Epithelial cell of esophagus (primary cell): ENCODE results near the gene CPS1.

Experiments used
- DNase-seq: peaks from one replicate; pipeline ENCODE4 v3.0.0; 2010; ENCODE audit warnings: low read depth
- H3K4me3 ChIP-seq: 2 replicates; pipeline ENCODE4 v1.5.1; 2011; ENCODE audit warnings: mild to moderate bottlenecking, low read length, control low read depth
- TF ChIP-seq, protein P1 (sequence below): IDR thresholded peaks from 2 replicates; pipeline ENCODE4 v1.5.1; 2011; ENCODE audit warnings: low read depth, mild to moderate bottlenecking, low read length, control low read depth, inconsistent platforms; ENCODE audit not compliant: insufficient read depth; ENCODE audit errors: missing control alignments

Gene CPS1

DNA sequence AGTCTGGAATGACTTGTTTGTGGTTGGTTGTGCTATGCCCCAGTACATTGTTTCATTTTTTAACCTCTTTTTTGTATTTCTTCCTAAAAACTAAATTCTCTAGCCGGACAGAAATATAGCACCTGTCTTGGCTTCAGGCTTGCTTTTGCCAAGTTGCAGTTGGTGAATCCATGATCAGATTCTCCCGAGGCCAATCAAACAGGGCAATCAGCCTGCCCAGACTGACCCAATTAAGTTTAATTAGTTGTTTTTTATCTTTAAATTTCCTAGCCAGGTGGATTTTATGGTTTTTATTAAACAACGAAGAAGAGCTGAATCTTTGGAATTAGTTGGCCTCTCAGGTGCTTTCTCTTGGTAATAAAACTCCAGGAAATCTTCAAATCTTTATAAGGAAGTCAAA lies 162.1 kb downstream of the CPS1 start:
- TF ChIP-seq, protein P1, sequence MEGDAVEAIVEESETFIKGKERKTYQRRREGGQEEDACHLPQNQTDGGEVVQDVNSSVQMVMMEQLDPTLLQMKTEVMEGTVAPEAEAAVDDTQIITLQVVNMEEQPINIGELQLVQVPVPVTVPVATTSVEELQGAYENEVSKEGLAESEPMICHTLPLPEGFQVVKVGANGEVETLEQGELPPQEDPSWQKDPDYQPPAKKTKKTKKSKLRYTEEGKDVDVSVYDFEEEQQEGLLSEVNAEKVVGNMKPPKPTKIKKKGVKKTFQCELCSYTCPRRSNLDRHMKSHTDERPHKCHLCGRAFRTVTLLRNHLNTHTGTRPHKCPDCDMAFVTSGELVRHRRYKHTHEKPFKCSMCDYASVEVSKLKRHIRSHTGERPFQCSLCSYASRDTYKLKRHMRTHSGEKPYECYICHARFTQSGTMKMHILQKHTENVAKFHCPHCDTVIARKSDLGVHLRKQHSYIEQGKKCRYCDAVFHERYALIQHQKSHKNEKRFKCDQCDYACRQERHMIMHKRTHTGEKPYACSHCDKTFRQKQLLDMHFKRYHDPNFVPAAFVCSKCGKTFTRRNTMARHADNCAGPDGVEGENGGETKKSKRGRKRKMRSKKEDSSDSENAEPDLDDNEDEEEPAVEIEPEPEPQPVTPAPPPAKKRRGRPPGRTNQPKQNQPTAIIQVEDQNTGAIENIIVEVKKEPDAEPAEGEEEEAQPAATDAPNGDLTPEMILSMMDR, result no peak
- DNase-seq, result no peak
- H3K4me3 ChIP-seq, result no peak overlapping the region

DNA sequence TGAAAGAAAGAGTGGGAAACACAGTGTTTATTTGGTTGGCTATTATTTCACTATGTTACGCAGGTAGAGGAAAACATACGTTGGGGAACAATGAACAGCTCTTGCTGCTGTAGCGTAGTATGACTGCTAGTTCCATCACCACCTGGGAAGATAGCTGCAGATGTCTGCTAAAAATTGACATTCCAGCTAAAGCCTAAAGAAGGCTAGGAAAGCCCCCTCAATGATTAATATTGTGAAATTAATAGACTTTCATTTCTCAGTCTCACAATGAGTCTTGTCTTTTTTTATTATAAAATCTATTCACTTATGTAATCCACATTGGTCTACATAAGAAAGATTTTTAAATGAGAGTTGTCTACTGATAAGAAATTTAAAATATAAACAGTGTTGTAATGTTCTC lies 165.7 kb downstream of the CPS1 start:
- no peak overlapping the region for H3K4me3 ChIP-seq
- DNase-seq, result no peak
- TF ChIP-seq, protein P1, result no peak

DNA sequence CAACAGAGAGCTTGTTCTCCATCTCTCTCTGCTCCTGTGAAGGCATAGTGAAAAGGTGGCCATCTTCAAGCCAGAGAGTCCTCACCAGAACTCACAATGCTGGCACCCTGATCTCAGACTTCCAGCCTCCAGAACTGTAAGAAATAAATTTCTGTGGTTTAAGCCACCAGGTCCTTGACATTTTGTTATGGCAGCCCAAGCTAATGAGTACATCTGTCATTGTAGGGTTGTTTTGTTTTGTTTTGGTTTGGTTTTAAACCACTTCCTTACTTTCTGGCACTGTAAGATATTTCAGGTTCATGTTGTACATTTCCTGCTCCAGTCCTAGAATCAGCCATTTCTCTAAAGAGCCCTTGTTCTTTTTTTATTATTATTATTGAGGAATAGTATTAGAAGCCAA lies 171.2 kb downstream of the CPS1 start:
- no peak overlapping the region for H3K4me3 ChIP-seq
- no peak for DNase-seq
- TF ChIP-seq, protein P1, result no peak
